Measurements from ENCODE around the gene ATP1B1. TPM values are rescaled to one million over a fixed set of nuclear protein-coding genes. Genes with fewer than 3 reads are reported as not detected.

ATP1B1 gene
- total RNA-seq, 1 experiment from 2014 or later, result 626 TPM

GRCh38 chr1:169060919-169061639 is 45.4 kb upstream of the ATP1B1 start:
- Mint-ChIP-seq H3K9me3 (ENCODE audit: low read depth, unreplicated experiment) (no peaks in the 10 kb centered on the region), H3K36me3 (ENCODE audit: insufficient read depth, unreplicated experiment) (no peaks in the 10 kb centered on the region), H3K4me1 (ENCODE audit: low read depth, unreplicated experiment) (peaks cover 29% of the 10 kb centered on the region), H3K27ac (ENCODE audit: unreplicated experiment) (peak overlapping the region; percentile 42), H3K4me3 (ENCODE audit: low read depth, unreplicated experiment) (no peak overlapping the region), H3K27me3 (ENCODE audit: unreplicated experiment) (no peaks in the 10 kb centered on the region)
- intact Hi-C loops (cut with micrococcal nuclease; ENCODE audit: unreplicated experiment), result no loop called here
- BruUV-seq (replicated peaks), result no TSS peak
- TF ChIP-seq CTCF (IDR thresholded peaks at IDR 0.05; ENCODE audit: unreplicated experiment), result no peak
- no peak for DNase-seq
- CTCF ChIA-PET, result interaction anchor here (1.0 to 1.6 kb wide), 3 partner anchors 14 to 45 kb away, joined by 3 to 4 read pairs (median 3); partner anchors contain the start of gene ATP1B1

- H3K36me3 Mint-ChIP-seq (ENCODE audit: insufficient read depth, unreplicated experiment), result no peaks in the 10 kb centered on the region
- intact Hi-C loops (cut with micrococcal nuclease; ENCODE audit: unreplicated experiment), result no loop called here
- H3K27ac Mint-ChIP-seq (ENCODE audit: unreplicated experiment), result peak overlapping the region; percentile 42
- no peak overlapping the region for H3K4me3 Mint-ChIP-seq (ENCODE audit: low read depth, unreplicated experiment)
- no peak for DNase-seq
- TF ChIP-seq CTCF (IDR thresholded peaks at IDR 0.05; ENCODE audit: unreplicated experiment), result no peak
- H3K27me3 Mint-ChIP-seq (ENCODE audit: unreplicated experiment), result no peaks in the 10 kb centered on the region
- CTCF ChIA-PET, result no interaction called here
- no TSS peak for BruUV-seq (replicated peaks)
- H3K4me1 Mint-ChIP-seq (ENCODE audit: low read depth, unreplicated experiment), result peaks cover 29% of the 10 kb centered on the region
- H3K9me3 Mint-ChIP-seq (ENCODE audit: low read depth, unreplicated experiment), result peaks cover 3% of the 10 kb centered on the region
Observed at GRCh38 chr1:169062152-169062551, 44.3 kb upstream of the ATP1B1 start.

GRCh38 chr1:169064103-169064502 is 42.4 kb upstream of the ATP1B1 start:
- no TSS peak for BruUV-seq (replicated peaks)
- no peak overlapping the region for H3K4me3 Mint-ChIP-seq (ENCODE audit: low read depth, unreplicated experiment)
- peaks cover 3% of the 10 kb centered on the region for H3K9me3 Mint-ChIP-seq (ENCODE audit: low read depth, unreplicated experiment)
- no peaks in the 10 kb centered on the region for H3K36me3 Mint-ChIP-seq (ENCODE audit: insufficient read depth, unreplicated experiment)
- CTCF ChIA-PET, result no interaction called here
- no peak for TF ChIP-seq CTCF (IDR thresholded peaks at IDR 0.05; ENCODE audit: unreplicated experiment)
- H3K27me3 Mint-ChIP-seq (ENCODE audit: unreplicated experiment), result no peaks in the 10 kb centered on the region
- H3K4me1 Mint-ChIP-seq (ENCODE audit: low read depth, unreplicated experiment), result peaks cover 27% of the 10 kb centered on the region
- H3K27ac Mint-ChIP-seq (ENCODE audit: unreplicated experiment), result no peak overlapping the region
- intact Hi-C loops (cut with micrococcal nuclease; ENCODE audit: unreplicated experiment), result no loop called here
- DNase-seq, result no peak

GRCh38 chr1:169070547-169070946 is 35.9 kb upstream of the ATP1B1 start:
- Mint-ChIP-seq H3K27me3 (ENCODE audit: unreplicated experiment) (no peaks in the 10 kb centered on the region), H3K9me3 (ENCODE audit: low read depth, unreplicated experiment) (peaks cover 3% of the 10 kb centered on the region), H3K4me3 (ENCODE audit: low read depth, unreplicated experiment) (no peak overlapping the region), H3K27ac (ENCODE audit: unreplicated experiment) (no peak overlapping the region), H3K36me3 (ENCODE audit: insufficient read depth, unreplicated experiment) (no peaks in the 10 kb centered on the region), H3K4me1 (ENCODE audit: low read depth, unreplicated experiment) (peaks cover 11% of the 10 kb centered on the region)
- no peak for DNase-seq
- intact Hi-C loops (cut with micrococcal nuclease; ENCODE audit: unreplicated experiment), result no loop called here
- CTCF ChIA-PET, result interaction anchor here (0.6 to 0.7 kb wide), 2 partner anchors 32 to 1435 kb away, joined by 3 to 4 read pairs; no protein-coding TSS in a partner anchor
- no peak for TF ChIP-seq CTCF (IDR thresholded peaks at IDR 0.05; ENCODE audit: unreplicated experiment)
- no TSS peak for BruUV-seq (replicated peaks)

All from Calu3 (cell line).